H1 (cell line): ENCODE data around the gene ITGB1BP1. TPM values are rescaled to one million over a fixed set of nuclear protein-coding genes. Genes with fewer than 3 reads are reported as not detected.
A peak's percentile ranks its signal among the peaks of the same experiment; 100 is the strongest.

Experiments used
- CTCF ChIA-PET: fragments of 300-600 bp; sonication (Branson Sonifier 250); formaldehyde crosslinking; loops from one replicate; lab custom pipeline; 2021; ENCODE audit not compliant: partially characterized antibody; lab: Charles Lee
- POLR2A ChIA-PET: fragments of 300-600 bp; sonication (Branson Sonifier 250); formaldehyde crosslinking; loops from one replicate; lab custom pipeline; 2021; ENCODE audit warnings: inconsistent platforms; ENCODE audit not compliant: partially characterized antibody; lab: Charles Lee
- DNase-seq, 2 experiments: peaks; one replicate each; pipeline versions ENCODE4 v3.0.0 to v3.0.0-alpha.2; 2010 to 2022; ENCODE audit warnings: low spot score in 2 of 2, low read depth in 1 of 2, mixed read lengths in 1 of 2
- FAIRE-seq: peaks from 2 replicates; lab custom pipeline; 2011; peaks lifted over from hg19 to GRCh38; lab: Jason Lieb, UNC
- H2AFZ ChIP-seq: 2 replicates; pipeline ENCODE4 v1.8.1; 2012; ENCODE audit warnings: low read length, inconsistent platforms
- H2AK5ac ChIP-seq: 2 replicates; pipeline ENCODE4 v1.6.1; 2013; ENCODE audit warnings: low read depth, low read length
- H2BK120ac ChIP-seq: replicated peaks from 2 replicates; pipeline ENCODE3; 2013; ENCODE audit warnings: low read depth, low read length, inconsistent platforms
- H2BK12ac ChIP-seq: 2 replicates; pipeline ENCODE4 v1.6.1; 2013; ENCODE audit warnings: low read depth, low read length
- H2BK15ac ChIP-seq: 2 replicates; pipeline ENCODE4 v1.6.1; 2013; ENCODE audit warnings: low read length
- H2BK20ac ChIP-seq: 2 replicates; pipeline ENCODE4 v1.6.1; 2013; ENCODE audit warnings: low read length
- H2BK5ac ChIP-seq: 2 replicates; pipeline ENCODE4 v1.6.1; 2013; ENCODE audit warnings: low read depth, low read length
- H3K14ac ChIP-seq: 2 replicates; pipeline ENCODE4 v1.6.1; 2013; ENCODE audit warnings: inconsistent platforms; ENCODE audit not compliant: insufficient read length
- H3K18ac ChIP-seq: 2 replicates; pipeline ENCODE4 v1.6.1; 2013; ENCODE audit warnings: low read length; ENCODE audit errors: extremely low read depth
- H3K23ac ChIP-seq: 2 replicates; pipeline ENCODE4 v1.6.1; 2013; ENCODE audit warnings: inconsistent platforms; ENCODE audit not compliant: insufficient read length
- H3K23me2 ChIP-seq: 2 replicates; pipeline ENCODE4 v1.6.1; 2013; ENCODE audit warnings: low read depth, low read length
- H3K27ac ChIP-seq: 2 replicates; pipeline ENCODE4 v1.6.1; 2011; ENCODE audit warnings: low read depth, low read length, inconsistent platforms
- H3K27me3 ChIP-seq, 4 experiments: replicated peaks in 1 of 4; 1 replicate in 1 of 4; 2 replicates in 3 of 4; pipeline versions ENCODE4 v1.6.1 to v1.8.1; 2011 to 2013; ENCODE audit warnings: low read length in 3 of 4, mild to moderate bottlenecking in 3 of 4, inconsistent platforms in 2 of 4, mixed read lengths in 2 of 4, moderate library complexity in 1 of 4; ENCODE audit not compliant: control insufficient read depth in 3 of 4, insufficient read depth in 3 of 4; ENCODE audit errors: extremely low read depth in 1 of 4
- H3K36me3 ChIP-seq, 4 experiments: 2 replicates each; pipeline versions ENCODE4 v1.6.1 to v1.8.1; 2011 to 2013; ENCODE audit warnings: mild to moderate bottlenecking in 4 of 4, low read length in 3 of 4, moderate library complexity in 2 of 4, control low read depth in 1 of 4, inconsistent platforms in 1 of 4; ENCODE audit not compliant: insufficient read depth in 4 of 4, control insufficient read depth in 2 of 4
- H3K4ac ChIP-seq: replicated peaks from 2 replicates; pipeline ENCODE3; 2013; ENCODE audit warnings: low read length, low read depth, mixed read lengths, inconsistent platforms; ENCODE audit not compliant: insufficient read length
- H3K4me1 ChIP-seq, 4 experiments: replicated peaks in 1 of 4; 1 replicate in 1 of 4; 2 replicates in 3 of 4; pipeline versions ENCODE4 v1.6.1 to v1.8.1; 2011 to 2013; ENCODE audit warnings: low read length in 3 of 4, inconsistent platforms in 2 of 4, mixed read lengths in 1 of 4; ENCODE audit not compliant: insufficient read depth in 4 of 4, control insufficient read depth in 3 of 4
- H3K4me2 ChIP-seq, 2 experiments: 2 replicates each; pipeline versions ENCODE4 v1.6.1 to v1.8.1; 2011 to 2013; ENCODE audit warnings: low read depth in 2 of 2, low read length in 2 of 2, control low read depth in 1 of 2, inconsistent platforms in 1 of 2, mild to moderate bottlenecking in 1 of 2; ENCODE audit not compliant: insufficient read depth in 1 of 2
- H3K4me3 ChIP-seq, 4 experiments: fragments of 200-600, 300-600 bp in 1 of 4; sonication (generic), shearing (Covaris generic), sonication (Bioruptor Twin) in 1 of 4; 2 replicates each; pipeline versions ENCODE4 v1.5.1 to v1.8.1; 2011 to 2016; ENCODE audit warnings: low read length in 4 of 4, low read depth in 3 of 4, control low read depth in 2 of 4, inconsistent platforms in 2 of 4, mild to moderate bottlenecking in 2 of 4, mixed read lengths in 1 of 4, moderate library complexity in 1 of 4; ENCODE audit not compliant: insufficient read depth in 2 of 4; ENCODE audit errors: extremely low read depth in 1 of 4
- H3K56ac ChIP-seq: replicated peaks from 2 replicates; pipeline ENCODE3; 2013; ENCODE audit warnings: low read depth, mild to moderate bottlenecking, mixed read lengths, low read length, inconsistent platforms; ENCODE audit not compliant: insufficient read length
- H3K79me1 ChIP-seq: 2 replicates; pipeline ENCODE4 v1.6.1; 2013; ENCODE audit warnings: low read depth, low read length, control low read depth
- H3K79me2 ChIP-seq, 2 experiments: 2 replicates each; pipeline versions ENCODE4 v1.6.1 to v1.8.1; 2012 to 2013; ENCODE audit warnings: low read length in 2 of 2, mild to moderate bottlenecking in 2 of 2, inconsistent platforms in 1 of 2; ENCODE audit not compliant: insufficient read depth in 2 of 2, control insufficient read depth in 1 of 2
- H3K9ac ChIP-seq, 4 experiments: replicated peaks in 1 of 4; 1 replicate in 1 of 4; 2 replicates in 3 of 4; pipeline versions ENCODE4 v1.6.1 to v1.8.1; 2011 to 2013; ENCODE audit warnings: low read depth in 3 of 4, low read length in 3 of 4, control low read depth in 2 of 4, mild to moderate bottlenecking in 2 of 4, moderate library complexity in 2 of 4, inconsistent platforms in 1 of 4; ENCODE audit errors: extremely low read depth in 1 of 4
- H3K9me3 ChIP-seq, 2 experiments: 2 replicates each; pipeline versions ENCODE4 v1.6.1 to v1.8.1; 2012 to 2013; ENCODE audit warnings: mild to moderate bottlenecking in 2 of 2, moderate library complexity in 2 of 2, control low read depth in 1 of 2, inconsistent platforms in 1 of 2, low read depth in 1 of 2, low read length in 1 of 2, mixed read lengths in 1 of 2; ENCODE audit not compliant: insufficient read depth in 2 of 2
- H4K20me1 ChIP-seq, 2 experiments: replicated peaks in 1 of 2; 2 replicates each; pipeline versions ENCODE3 to v1.8.1; 2011 to 2013; ENCODE audit warnings: inconsistent platforms in 2 of 2, low read length in 2 of 2, mild to moderate bottlenecking in 1 of 2; ENCODE audit not compliant: insufficient read depth in 2 of 2, control insufficient read depth in 1 of 2
- H4K5ac ChIP-seq: 2 replicates; pipeline ENCODE4 v1.6.1; 2013; ENCODE audit warnings: low read length, low read depth, mixed read lengths, inconsistent platforms; ENCODE audit not compliant: insufficient read length
- H4K8ac ChIP-seq: 2 replicates; pipeline ENCODE4 v1.8.0; 2013; ENCODE audit warnings: mild to moderate bottlenecking, moderate library complexity, low read length, inconsistent platforms; ENCODE audit not compliant: insufficient read depth; ENCODE audit errors: extremely low read depth
- H4K91ac ChIP-seq: replicated peaks from 2 replicates; pipeline ENCODE3; 2013; ENCODE audit warnings: low read length, mixed read lengths, inconsistent platforms; ENCODE audit not compliant: insufficient read length
- ASH2L ChIP-seq: fragments of 200-600, 300-600 bp; sonication (generic); IDR thresholded peaks from one replicate; pipeline ENCODE4 v1.7.1; 2017; ENCODE audit warnings: low read length
- CEBPB ChIP-seq: IDR thresholded peaks from 2 replicates; pipeline ENCODE4 v1.6.1; 2012; ENCODE audit warnings: low read depth, low read length
- CTBP2 ChIP-seq: IDR thresholded peaks from 2 replicates; pipeline ENCODE4 v1.7.0; 2011; ENCODE audit warnings: borderline replicate concordance, mild to moderate bottlenecking, moderate library complexity, mixed read lengths, low read length; ENCODE audit not compliant: insufficient read depth, insufficient read length
- E2F6 ChIP-seq: IDR thresholded peaks from 2 replicates; pipeline ENCODE4 v1.6.1; 2012; ENCODE audit warnings: inconsistent platforms
- GABPA ChIP-seq: IDR thresholded peaks from 2 replicates; pipeline ENCODE4 v1.6.1; 2011; ENCODE audit warnings: mild to moderate bottlenecking, low read length, moderate library complexity, borderline replicate concordance; ENCODE audit not compliant: insufficient read depth
- HDAC6 ChIP-seq: IDR thresholded peaks from one replicate; pipeline ENCODE4 v1.7.1; 2012; ENCODE audit warnings: low read depth, mild to moderate bottlenecking, inconsistent platforms, low read length, moderate library complexity
- MAX ChIP-seq: IDR thresholded peaks from 2 replicates; pipeline ENCODE4 v1.6.1; 2012; ENCODE audit warnings: inconsistent platforms
- RBBP5 ChIP-seq: IDR thresholded peaks from 2 replicates; pipeline ENCODE4 v1.7.1; 2012; ENCODE audit warnings: low read depth, mild to moderate bottlenecking, inconsistent platforms, low read length, moderate library complexity, borderline replicate concordance
- SAP30 ChIP-seq: fragments of 300-600 bp; sonication (generic); IDR thresholded peaks from 2 replicates; pipeline ENCODE4 v1.7.1; 2012; ENCODE audit warnings: low read length, moderate library complexity, mild to moderate bottlenecking, inconsistent platforms; ENCODE audit not compliant: insufficient read depth, insufficient replicate concordance
- SIX5 ChIP-seq: IDR thresholded peaks from 2 replicates; pipeline ENCODE4 v1.6.1; 2011; ENCODE audit warnings: mild to moderate bottlenecking, low read depth, low read length
- SP2 ChIP-seq: IDR thresholded peaks from 2 replicates; pipeline ENCODE4 v1.6.1; 2012; ENCODE audit warnings: mild to moderate bottlenecking, low read length, inconsistent platforms
- TCF12 ChIP-seq: IDR thresholded peaks from 2 replicates; pipeline ENCODE4 v1.6.1; 2011; ENCODE audit warnings: low read depth, mild to moderate bottlenecking, low read length
- TEAD4 ChIP-seq: IDR thresholded peaks from 2 replicates; pipeline ENCODE4 v1.6.1; 2012; ENCODE audit warnings: low read depth, low read length, inconsistent platforms, mixed read lengths
- YY1 ChIP-seq: IDR thresholded peaks from 2 replicates; pipeline ENCODE4 v1.6.1; 2011; ENCODE audit warnings: low read depth, mild to moderate bottlenecking, low read length
- WGBS, 2 experiments: shearing (Covaris generic) in 1 of 2; methylation state at CpG; one replicate each; pipeline versions ENCODE4 v1.1.6 to v1.1.7; 2013 to 2015; ENCODE audit warnings: low lambda C conversion rate in 2 of 2, mixed read lengths in 2 of 2, inconsistent platforms in 1 of 2, low coverage in 1 of 2, missing lambda C conversion rate in 1 of 2; ENCODE audit not compliant: insufficient replicate concordance in 2 of 2, insufficient coverage in 1 of 2, insufficient read length in 1 of 2; ENCODE audit errors: extremely low coverage in 1 of 2, missing lambda C conversion rate in 1 of 2; 5-methylcytosine and 5-hydroxymethylcytosine counted together
- polyA plus RNA-seq, 7 experiments: library from polyadenylated mRNA; depleted of rRNA in 3 of 7; stranded (reverse) in 5 of 7; unstranded in 2 of 7; fragments of >200 nt in 5 of 7; fragments of 200-250 nt in 2 of 7; gene quantifications; 1 replicate in 5 of 7; 2 replicates in 1 of 7; 4 replicates in 1 of 7; pipeline versions ENCODE4 v1.2.1 to v1.2.3, GENCODE V29; 2011 to 2013; ENCODE audit warnings: missing spikeins in 2 of 7, mixed read lengths in 2 of 7
- total RNA-seq: library from RNA; stranded (reverse); fragmentation: NEBNext Ultra II Directional; extraction: Animal tissue kit (Norgen Biotek cat#: 25700); gene quantifications from 2 replicates; pipeline ENCODE4 v1.2.1, GENCODE V29; 2021

ITGB1BP1 gene
- total and polyA plus RNA-seq, 2 of the 8 experiments (the other 6 are each of a cell fraction or from before 2014, with no cell fraction given), result 16.1 to 45.4 TPM

- no peak overlapping the region for H3K14ac ChIP-seq
- no peak for FAIRE-seq
- H4K5ac ChIP-seq, result no peak overlapping the region
- no peaks in the 10 kb centered on the region for H3K79me1 ChIP-seq
- H3K27me3 ChIP-seq, result no peaks in the 10 kb centered on the region
- no peak overlapping the region for H3K4me2 ChIP-seq
- 81% methylated on average over 11 of the region's 11 CpGs; no CpG with 5 or more reads in 1 of the 2 experiments for WGBS, 2 experiments
- CTCF ChIA-PET, result interaction anchor here (0.6 to 12.1 kb wide), 30 partner anchors 11 to 489 kb away, joined by 3 to 106 read pairs (median 4); no protein-coding TSS in a partner anchor
- H2BK12ac ChIP-seq, result no peak overlapping the region
- no peak overlapping the region for H4K8ac ChIP-seq
- H3K4ac ChIP-seq, result no peak overlapping the region
- H2AFZ ChIP-seq, result no peak overlapping the region
- H3K4me1 ChIP-seq, result no peaks in the 10 kb centered on the region
- no peaks in the 10 kb centered on the region for H3K23me2 ChIP-seq
- H2BK15ac ChIP-seq, result no peak overlapping the region
- no peak overlapping the region for H3K56ac ChIP-seq
- H3K18ac ChIP-seq, result no peak overlapping the region
- H3K23ac ChIP-seq, result no peak overlapping the region
- H3K36me3 ChIP-seq, result peaks cover 0 to 4% (median 0%) of the 10 kb centered on the region in 4 experiments; a peak in 2 of 8 replicates
- no peaks in the 10 kb centered on the region for H3K9me3 ChIP-seq
- no peak overlapping the region for H3K4me3 ChIP-seq
- H4K20me1 ChIP-seq, result peaks cover 0 to 2% of the 10 kb centered on the region in 2 experiments
- no peak overlapping the region for H2BK120ac ChIP-seq
- H4K91ac ChIP-seq, result no peak overlapping the region
- H3K79me2 ChIP-seq, result no peaks in the 10 kb centered on the region
- DNase-seq, result no peak
- no peak overlapping the region for H3K27ac ChIP-seq
- 0 out of 7 replicates have a peak overlapping the region, but pooled peaks of 1 of the 4 experiments have one; percentile 8 for H3K9ac ChIP-seq
- H2BK20ac ChIP-seq, result no peak overlapping the region
- H2AK5ac ChIP-seq, result no peak overlapping the region
- POLR2A ChIA-PET, result no interaction called here
- no peak overlapping the region for H2BK5ac ChIP-seq
- TF ChIP-seq HDAC6 (no peak), CEBPB (no peak), CTBP2 (no peak), ASH2L (no peak), TCF12 (no peak), SP2 (no peak), YY1 (no peak), SIX5 (no peak), GABPA (no peak), E2F6 (no peak), MAX (no peak), RBBP5 (no peak), TEAD4 (no peak), SAP30 (no peak)
Measured at GRCh38 chr2:9370746-9371145, 52.6 kb downstream of the ITGB1BP1 start.
